H1 (cell line): ENCODE results near the gene TMEM236. TPM values are rescaled to one million over a fixed set of nuclear protein-coding genes. Genes with fewer than 3 reads are reported as not detected.

Experiments used
- CHD7 ChIP-seq: fragments of 300-600 bp; sonication (generic); IDR thresholded peaks from 2 replicates; pipeline ENCODE4 v1.7.1; 2012; ENCODE audit warnings: low read length, moderate library complexity, mild to moderate bottlenecking, inconsistent platforms; ENCODE audit not compliant: insufficient replicate concordance
- HDAC2 ChIP-seq, 2 experiments: fragments of 300-600 bp in 1 of 2; sonication (generic) in 1 of 2; IDR thresholded peaks; 2 replicates each; pipeline ENCODE4 v1.6.1; 2011 to 2012; ENCODE audit warnings: low read depth in 2 of 2, low read length in 2 of 2, mild to moderate bottlenecking in 2 of 2, moderate library complexity in 2 of 2, borderline replicate concordance in 1 of 2, inconsistent platforms in 1 of 2
- SAP30 ChIP-seq: fragments of 300-600 bp; sonication (generic); IDR thresholded peaks from 2 replicates; pipeline ENCODE4 v1.7.1; 2012; ENCODE audit warnings: low read length, moderate library complexity, mild to moderate bottlenecking, inconsistent platforms; ENCODE audit not compliant: insufficient read depth, insufficient replicate concordance
- TCF12 ChIP-seq: IDR thresholded peaks from 2 replicates; pipeline ENCODE4 v1.6.1; 2011; ENCODE audit warnings: low read depth, mild to moderate bottlenecking, low read length
- polyA plus RNA-seq, 7 experiments: library from polyadenylated mRNA; depleted of rRNA in 3 of 7; stranded (reverse) in 5 of 7; unstranded in 2 of 7; fragments of >200 nt in 5 of 7; fragments of 200-250 nt in 2 of 7; gene quantifications; 1 replicate in 5 of 7; 2 replicates in 1 of 7; 4 replicates in 1 of 7; pipeline versions ENCODE4 v1.2.1 to v1.2.3, GENCODE V29; 2011 to 2013; ENCODE audit warnings: missing spikeins in 2 of 7, mixed read lengths in 2 of 7
- total RNA-seq: library from RNA; stranded (reverse); fragmentation: NEBNext Ultra II Directional; extraction: Animal tissue kit (Norgen Biotek cat#: 25700); gene quantifications from 2 replicates; pipeline ENCODE4 v1.2.1, GENCODE V29; 2021

TMEM236 gene
- total and polyA plus RNA-seq, 2 of the 8 experiments (the other 6 are each of a cell fraction or from before 2014, with no cell fraction given) = 0.02 to 0.07 TPM

DNA sequence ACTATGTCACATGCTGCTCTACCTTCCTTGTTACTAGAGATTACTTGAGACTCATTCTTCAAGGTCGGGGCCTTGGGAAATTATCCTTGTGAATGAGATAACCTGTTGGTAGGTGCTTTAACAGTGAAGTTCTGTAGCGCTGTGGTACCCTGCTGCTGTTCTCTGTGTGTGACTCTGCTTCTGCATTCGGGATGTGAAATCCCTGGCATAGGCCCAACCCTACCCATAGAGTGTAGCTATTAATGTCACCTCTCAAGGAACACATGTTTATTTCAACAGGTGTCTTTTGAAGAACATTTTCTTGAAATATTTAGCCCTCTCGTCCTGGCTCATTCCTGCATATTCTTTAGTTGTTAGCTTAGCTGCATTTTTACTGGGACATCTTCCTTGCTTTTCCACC is 41.8 kb upstream of the TMEM236 start (continued):
- no peak for TF ChIP-seq CHD7
- no peak for TF ChIP-seq TCF12
- TF ChIP-seq HDAC2 (IDR thresholded peaks at IDR 0.05; ENCODE audit: borderline replicate concordance in 1 of 2, low read depth in 2 of 2, low read length in 2 of 2) = no peak
- TF ChIP-seq SAP30 = no peak
- TF ChIP-seq, all 59 proteins: peak for 0
